Kidney (tissue), 14 donors: ENCODE data around the gene GRAMD4. TPM values are rescaled to one million over a fixed set of nuclear protein-coding genes. Genes with fewer than 3 reads are reported as not detected.
A peak's percentile ranks its signal among the peaks of the same experiment; 100 is the strongest.

Source experiments
- DNase-seq, 5 donors: peaks; one replicate each; pipeline ENCODE4 v3.0.0-alpha.2; 2013 to 2020
- FAIRE-seq: peaks from 2 replicates; lab custom pipeline; 2012; peaks lifted over from hg19 to GRCh38; lab: Jason Lieb, UNC
- H3K27ac ChIP-seq, 2 donors: one replicate each; pipeline ENCODE4 v1.7.0; 2013; ENCODE audit warnings: low read depth in 2 of 2, low read length in 2 of 2, inconsistent platforms in 1 of 2
- H3K27me3 ChIP-seq: one replicate; pipeline ENCODE4 v1.7.1; 2013; ENCODE audit warnings: low read length, inconsistent platforms; ENCODE audit not compliant: control insufficient read depth, insufficient read depth
- H3K36me3 ChIP-seq, 3 donors: one replicate each; pipeline versions ENCODE4 v1.7.0 to v1.7.1; 2013; ENCODE audit warnings: low read length in 3 of 3, control low read depth in 1 of 3, inconsistent platforms in 1 of 3; ENCODE audit not compliant: insufficient read depth in 3 of 3, control insufficient read depth in 2 of 3
- H3K4me1 ChIP-seq, 3 donors: one replicate each; pipeline versions ENCODE4 v1.7.0 to v1.7.1; 2013; ENCODE audit warnings: low read length in 3 of 3, inconsistent platforms in 1 of 3, low read depth in 1 of 3; ENCODE audit not compliant: control insufficient read depth in 2 of 3, insufficient read depth in 2 of 3
- H3K4me3 ChIP-seq, 3 donors: one replicate each; pipeline versions ENCODE4 v1.7.0 to v1.8.1; 2013; ENCODE audit warnings: low read length in 3 of 3, control low read depth in 1 of 3, inconsistent platforms in 1 of 3
- H3K9ac ChIP-seq, 3 donors: one replicate each; pipeline versions ENCODE4 v1.7.0 to v1.7.1; 2013; ENCODE audit warnings: low read length in 3 of 3, control low read depth in 1 of 3, inconsistent platforms in 1 of 3
- H3K9me3 ChIP-seq, 3 donors: one replicate each; pipeline versions ENCODE4 v1.7.0 to v1.7.1; 2013; ENCODE audit warnings: low read length in 3 of 3, control low read depth in 1 of 3, inconsistent platforms in 1 of 3; ENCODE audit not compliant: control insufficient read depth in 2 of 3, insufficient read depth in 1 of 3
- intact Hi-C: fragments of 100-400 bp; cut with DNase I; formaldehyde crosslinking; loops from one replicate; pipeline ENCODE4 v1.11.1; 2022
- polyA plus RNA-seq: library from polyadenylated mRNA; stranded (reverse); fragments of 350-450 nt; fragmentation: Illumina TruSeq; extraction: RNeasy Lipid Tissue Mini Kit (QIAGEN cat#74804); gene quantifications from one replicate; pipeline ENCODE4 v1.2.3, GENCODE V29; 2014; ENCODE audit warnings: low read depth, low replicate concordance; ENCODE audit not compliant: insufficient read depth
- total RNA-seq: library from RNA; stranded (reverse); fragmentation: NEBNext Ultra II Directional; extraction: Animal tissue kit (Norgen Biotek cat#: 25700); gene quantifications from one replicate; pipeline ENCODE4 v1.2.1, GENCODE V29; 2021
- TF ChIP-seq, protein P1 (sequence below): IDR thresholded peaks from 3 replicates; pipeline ENCODE4 v1.5.1; 2012; ENCODE audit warnings: mild to moderate bottlenecking, moderate library complexity, borderline replicate concordance; ENCODE audit not compliant: insufficient read depth; ENCODE audit errors: extremely low read depth
- donor health status: control.
- donor health status: control.
- donor health status: control.
- donor health status: control.
- donor health status: control.
- donor health status: DM: yes; HTN: yes; CAD: no.
- donor health status: Normal renal cell carcinoma (clear cell type).

The GRAMD4 gene
- total and polyA plus RNA-seq, 2 donors from 2014 or later: 12.1 to 58.2 TPM

DNA sequence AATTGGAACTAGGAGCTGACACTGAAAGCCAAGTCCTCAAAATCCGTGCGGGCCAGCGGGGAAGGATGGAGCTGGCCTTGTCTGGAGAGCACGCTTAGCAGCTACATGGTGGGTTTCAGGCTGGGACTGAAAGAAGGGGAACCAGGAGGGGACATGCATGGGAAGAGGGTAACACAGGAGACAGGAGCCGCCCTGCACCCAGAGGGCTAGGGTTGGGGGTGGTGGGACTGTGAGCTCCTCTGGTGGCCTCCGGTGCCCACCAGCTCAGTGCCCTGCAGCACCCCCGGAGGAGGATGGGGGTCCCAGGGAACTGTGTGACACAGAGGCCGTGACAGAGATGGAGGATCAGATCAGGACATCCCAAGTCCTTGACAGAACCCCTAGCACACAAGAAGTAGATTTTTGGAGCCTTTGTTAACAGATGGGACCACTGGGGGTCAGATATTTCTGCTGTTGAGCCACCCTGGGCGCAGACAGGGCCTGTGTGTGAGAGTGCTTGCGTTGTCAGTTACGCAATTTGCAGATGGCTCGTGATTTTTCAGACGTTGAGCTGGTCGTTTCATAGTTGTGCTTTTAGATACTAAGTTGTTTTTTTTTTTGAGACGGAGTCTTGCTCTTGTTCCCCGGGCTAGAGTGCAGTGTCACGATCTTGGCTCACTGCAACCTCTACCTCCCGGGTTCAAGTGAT lies 21.3 kb upstream of the GRAMD4 start:
- no peak overlapping the region for H3K4me3 ChIP-seq
- DNase-seq: peak in 1 of 5 donors; percentile 64
- peaks cover 0 to 17% (median 14%) of the 10 kb centered on the region in 3 donors for H3K4me1 ChIP-seq
- FAIRE-seq: no peak
- no peaks in the 10 kb centered on the region for H3K27me3 ChIP-seq
- H3K9ac ChIP-seq: no peak overlapping the region
- no peaks in the 10 kb centered on the region for H3K9me3 ChIP-seq
- H3K27ac ChIP-seq: no peak overlapping the region
- TF ChIP-seq, protein P1, sequence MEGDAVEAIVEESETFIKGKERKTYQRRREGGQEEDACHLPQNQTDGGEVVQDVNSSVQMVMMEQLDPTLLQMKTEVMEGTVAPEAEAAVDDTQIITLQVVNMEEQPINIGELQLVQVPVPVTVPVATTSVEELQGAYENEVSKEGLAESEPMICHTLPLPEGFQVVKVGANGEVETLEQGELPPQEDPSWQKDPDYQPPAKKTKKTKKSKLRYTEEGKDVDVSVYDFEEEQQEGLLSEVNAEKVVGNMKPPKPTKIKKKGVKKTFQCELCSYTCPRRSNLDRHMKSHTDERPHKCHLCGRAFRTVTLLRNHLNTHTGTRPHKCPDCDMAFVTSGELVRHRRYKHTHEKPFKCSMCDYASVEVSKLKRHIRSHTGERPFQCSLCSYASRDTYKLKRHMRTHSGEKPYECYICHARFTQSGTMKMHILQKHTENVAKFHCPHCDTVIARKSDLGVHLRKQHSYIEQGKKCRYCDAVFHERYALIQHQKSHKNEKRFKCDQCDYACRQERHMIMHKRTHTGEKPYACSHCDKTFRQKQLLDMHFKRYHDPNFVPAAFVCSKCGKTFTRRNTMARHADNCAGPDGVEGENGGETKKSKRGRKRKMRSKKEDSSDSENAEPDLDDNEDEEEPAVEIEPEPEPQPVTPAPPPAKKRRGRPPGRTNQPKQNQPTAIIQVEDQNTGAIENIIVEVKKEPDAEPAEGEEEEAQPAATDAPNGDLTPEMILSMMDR: no peak
- no peaks in the 10 kb centered on the region for H3K36me3 ChIP-seq
- intact Hi-C loops: no loop called here

DNA sequence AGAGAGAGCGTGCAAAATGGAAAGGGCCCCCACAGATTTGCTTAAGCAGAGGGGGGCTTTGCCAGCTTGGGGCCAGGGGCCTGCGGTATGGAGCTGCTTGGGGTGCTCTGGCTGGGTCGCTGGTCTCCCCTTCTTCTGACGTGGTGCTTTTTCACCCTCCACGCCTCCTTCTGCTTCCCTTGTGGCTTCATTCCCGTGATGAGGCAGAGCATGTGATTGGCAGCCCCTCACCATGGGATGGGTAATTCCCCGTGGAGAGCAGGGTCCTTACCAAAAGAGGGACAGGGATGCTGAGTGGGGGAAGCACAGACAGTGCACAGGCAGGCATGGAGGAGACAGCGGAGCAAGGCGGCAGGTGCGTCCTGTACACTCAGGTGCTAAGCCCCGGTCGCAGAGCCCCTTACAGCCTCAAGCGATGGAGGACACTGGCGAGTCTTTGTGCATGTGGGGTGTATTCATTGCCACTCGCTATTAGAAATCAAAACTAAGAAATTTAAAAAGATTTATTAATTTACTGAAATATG lies 19.9 kb upstream of the GRAMD4 start:
- no peak for DNase-seq
- intact Hi-C loops: no loop called here
- H3K4me3 ChIP-seq: no peak overlapping the region
- H3K9ac ChIP-seq: no peak overlapping the region
- TF ChIP-seq, protein P1: no peak
- no peaks in the 10 kb centered on the region for H3K9me3 ChIP-seq
- H3K36me3 ChIP-seq: no peaks in the 10 kb centered on the region
- peaks cover 0 to 17% (median 13%) of the 10 kb centered on the region in 3 donors for H3K4me1 ChIP-seq
- H3K27ac ChIP-seq: no peak overlapping the region
- no peak for FAIRE-seq
- no peaks in the 10 kb centered on the region for H3K27me3 ChIP-seq

DNA sequence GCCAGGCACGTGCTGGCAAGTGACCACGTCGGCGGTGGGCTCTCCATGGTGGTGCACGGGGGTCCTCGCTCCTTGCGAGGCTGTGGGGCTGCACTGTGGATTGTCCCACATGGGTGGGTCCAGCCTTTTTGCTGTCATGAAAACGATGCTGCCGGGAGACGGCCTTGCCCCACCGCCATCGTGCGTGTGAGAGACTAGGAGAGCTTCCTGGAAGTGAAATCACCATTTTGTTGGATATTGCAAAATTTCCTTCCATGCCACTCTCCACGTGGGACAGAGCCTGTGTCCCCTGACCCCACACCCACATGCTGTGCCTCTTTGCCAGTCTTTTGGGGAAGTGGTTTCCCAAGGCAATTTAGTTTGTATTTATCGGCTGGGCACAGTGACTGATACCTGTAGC lies 18.2 kb upstream of the GRAMD4 start:
- Histone ChIP-seq H3K4me3 (no peak overlapping the region), H3K9ac (no peak overlapping the region), H3K36me3 (no peaks in the 10 kb centered on the region), H3K4me1 (peaks cover 0 to 2% (median 1%) of the 10 kb centered on the region in 3 donors), H3K27ac (no peak overlapping the region), H3K27me3 (no peaks in the 10 kb centered on the region), H3K9me3 (no peaks in the 10 kb centered on the region)
- DNase-seq (peak in 1 of 5 donors; percentile 71), FAIRE-seq (no peak)
- TF ChIP-seq, protein P1: no peak
- intact Hi-C loops: no loop called here
